A549 (cell line): ENCODE results near the gene GMNC. TPM values are rescaled to one million over a fixed set of nuclear protein-coding genes. Genes with fewer than 3 reads are reported as not detected.

ENCODE experiments used
- ATAC-seq, 2 experiments: fragments of 200-7000 bp in 1 of 2; fragments of >200 bp in 1 of 2; cut with Nextera tagmentation in 1 of 2; cut with Tn5 transposase in 1 of 2; 3 replicates each; pipeline versions ENCODE4 v1.8.0 to v1.9.1; 2018 to 2020; ENCODE audit warnings: mild to moderate bottlenecking in 1 of 2, moderate library complexity in 1 of 2
- CTCF ChIA-PET: fragments of 300-600 bp; sonication (Branson Sonifier 250); formaldehyde crosslinking; extraction: SDS; loops from one replicate; lab custom pipeline; 2021; ENCODE audit warnings: antibody characterized with exemption, inconsistent platforms; lab: Yijun Ruan, JAX
- POLR2A ChIA-PET: fragments of 350-600 bp; formaldehyde crosslinking; extraction: SDS; loops from one replicate; lab custom pipeline; 2021; ENCODE audit warnings: antibody characterized with exemption, inconsistent platforms; lab: Yijun Ruan, JAX
- DNase-seq, 2 experiments: peaks; one replicate each; pipeline versions ENCODE4 v3.0.0 to v3.0.0-alpha.2; 2011 to 2016; ENCODE audit warnings: low read depth in 1 of 2, low spot score in 1 of 2
- FAIRE-seq: peaks from 2 replicates; lab custom pipeline; 2011; peaks lifted over from hg19 to GRCh38; lab: Jason Lieb, UNC
- H3K27ac ChIP-seq, 2 experiments: fragments of >200 bp; sonication (Bioruptor Twin); formaldehyde crosslinking; 3 replicates each; pipeline ENCODE4 v1.5.1; 2016 to 2017
- H3K4me1 ChIP-seq: fragments of >200 bp; sonication (Bioruptor Twin); formaldehyde crosslinking; 3 replicates; pipeline ENCODE4 v1.6.1; 2016
- H3K4me2 ChIP-seq: fragments of >200 bp; sonication (Bioruptor Twin); formaldehyde crosslinking; 3 replicates; pipeline ENCODE4 v1.6.1; 2016
- H3K4me3 ChIP-seq: fragments of >200 bp; sonication (Bioruptor Twin); formaldehyde crosslinking; 3 replicates; pipeline ENCODE4 v1.5.1; 2016
- H3K9me3 ChIP-seq: fragments of >200 bp; sonication (Bioruptor Twin); formaldehyde crosslinking; 3 replicates; pipeline ENCODE4 v1.6.1; 2016
- CBX2 ChIP-seq: fragments of 200-600 bp; sonication (generic); IDR thresholded peaks from 2 replicates; pipeline ENCODE4 v1.6.1; 2016; ENCODE audit warnings: low read depth, mild to moderate bottlenecking, borderline replicate concordance
- EHF ChIP-seq: fragments of 250-450 bp; sonication (Bioruptor Pico); IDR thresholded peaks from 2 replicates; pipeline ENCODE4 v1.5.0; 2020; ENCODE audit warnings: mild to moderate bottlenecking
- EHMT2 ChIP-seq: fragments of 200-600 bp; sonication (generic); IDR thresholded peaks from 2 replicates; pipeline ENCODE4 v1.6.1; 2016; ENCODE audit warnings: antibody characterized with exemption, low read depth, mild to moderate bottlenecking, moderate library complexity
- ESRRA ChIP-seq: fragments of 150-350 bp; IDR thresholded peaks from 2 replicates; pipeline ENCODE4 v1.6.1; 2014; ENCODE audit warnings: mild to moderate bottlenecking, low read length, borderline replicate concordance
- FOSB ChIP-seq: fragments of 250-450 bp; sonication (Bioruptor Pico); IDR thresholded peaks from 2 replicates; pipeline ENCODE4 v1.5.0; 2020; ENCODE audit warnings: mild to moderate bottlenecking, moderate library complexity
- FOSL2 ChIP-seq, 2 experiments: fragments of 450-650 bp in 1 of 2; fragments of >200 bp in 1 of 2; sonication (Bioruptor Twin) in 1 of 2; formaldehyde crosslinking; IDR thresholded peaks; 2 replicates each; pipeline versions ENCODE4 v1.5.0 to v1.6.1; 2016 to 2020; ENCODE audit warnings: mild to moderate bottlenecking in 1 of 2, moderate library complexity in 1 of 2
- HOXA7 ChIP-seq: fragments of 250-450 bp; sonication (Bioruptor Pico); IDR thresholded peaks from 2 replicates; pipeline ENCODE4 v1.5.0; 2020; ENCODE audit warnings: mild to moderate bottlenecking, moderate library complexity
- HOXB13 ChIP-seq: fragments of 250-450 bp; sonication (Bioruptor Pico); IDR thresholded peaks from 2 replicates; pipeline ENCODE4 v1.5.0; 2020; ENCODE audit warnings: low read depth, mild to moderate bottlenecking, moderate library complexity
- HOXB5 ChIP-seq: fragments of 250-450 bp; sonication (Bioruptor Pico); IDR thresholded peaks from 2 replicates; pipeline ENCODE4 v1.5.0; 2020; ENCODE audit warnings: mild to moderate bottlenecking, moderate library complexity
- JUN ChIP-seq, 2 experiments: fragments of >200 bp; sonication (Bioruptor Twin); formaldehyde crosslinking; IDR thresholded peaks; 2 replicates in 1 of 2; 3 replicates in 1 of 2; pipeline ENCODE4 v1.6.1; 2016 to 2017
- JUNB ChIP-seq: fragments of >200 bp; sonication (Bioruptor Twin); formaldehyde crosslinking; IDR thresholded peaks from 2 replicates; pipeline ENCODE4 v1.6.1; 2016
- MAFK ChIP-seq: fragments of 450-650 bp; IDR thresholded peaks from 2 replicates; pipeline ENCODE4 v1.6.1; 2014; ENCODE audit not compliant: partially characterized antibody
- MAX ChIP-seq: IDR thresholded peaks from 2 replicates; pipeline ENCODE4 v1.6.1; 2012
- NFE2L2 ChIP-seq: fragments of 150-350 bp; conservative IDR thresholded peaks from 2 replicates; pipeline ENCODE4 v1.6.1; 2014; ENCODE audit warnings: low read length
- RAD21 ChIP-seq, 2 experiments: fragments of >200 bp in 1 of 2; sonication (Bioruptor Twin) in 1 of 2; formaldehyde crosslinking in 1 of 2; IDR thresholded peaks in 1 of 2; conservative IDR thresholded peaks in 1 of 2; 2 replicates in 1 of 2; 3 replicates in 1 of 2; pipeline ENCODE4 v1.6.1; 2012 to 2018; ENCODE audit warnings: inconsistent platforms in 1 of 2
- RCOR1 ChIP-seq: fragments of 150-350 bp; IDR thresholded peaks from 2 replicates; pipeline ENCODE4 v1.6.1; 2014; ENCODE audit warnings: antibody characterized with exemption, low read length, low read depth
- RNF2 ChIP-seq: fragments of 200-600 bp; sonication (generic); IDR thresholded peaks from 2 replicates; pipeline ENCODE4 v1.6.1; 2016; ENCODE audit warnings: low read depth, mild to moderate bottlenecking, antibody characterized with exemption, moderate library complexity, borderline replicate concordance
- TP53 ChIP-seq: fragments of 250-450 bp; sonication (Bioruptor Pico); IDR thresholded peaks from 2 replicates; pipeline ENCODE4 v1.5.0; 2021; ENCODE audit warnings: mild to moderate bottlenecking, moderate library complexity
- USF2 ChIP-seq: fragments of 450-650 bp; IDR thresholded peaks from 2 replicates; pipeline ENCODE4 v1.6.1; 2014; ENCODE audit warnings: antibody characterized with exemption
- ZFP36 ChIP-seq: fragments of 450-650 bp; IDR thresholded peaks from 2 replicates; pipeline ENCODE4 v1.6.1; 2014; ENCODE audit warnings: borderline replicate concordance; ENCODE audit not compliant: partially characterized antibody
- WGBS: methylation state at CpG from one replicate; pipeline ENCODE4 v1.1.6; 2017; ENCODE audit errors: missing lambda C conversion rate; 5-methylcytosine and 5-hydroxymethylcytosine counted together
- polyA plus RNA-seq, 4 experiments: library from polyadenylated mRNA; depleted of rRNA in 3 of 4; stranded (reverse); fragments of >200 nt; fragmentation: RNase III in 1 of 4; extraction: RNeasy Plus Mini Kit Qiagen cat#74134 plus additional on column Dnase treatment in 1 of 4; gene quantifications; 2 replicates in 3 of 4; 3 replicates in 1 of 4; pipeline ENCODE4 v1.2.3, GENCODE V29; 2011 to 2017

The GMNC gene
- polyA plus RNA-seq, 2 of the 4 experiments (the other 2 are of a cell fraction) = not detected

GRCh38 chr3:190810957-190811356 is 51.5 kb downstream of the GMNC start:
- H3K27ac ChIP-seq = no peak overlapping the region
- FAIRE-seq = no peak
- no peak for TF ChIP-seq NFE2L2
- no peak for TF ChIP-seq EHMT2
- no peak for TF ChIP-seq MAX
- no peak overlapping the region for H3K4me3 ChIP-seq
- POLR2A ChIA-PET = no interaction called here
- no peak overlapping the region for H3K4me2 ChIP-seq
- no peaks in the 10 kb centered on the region for H3K4me1 ChIP-seq
- ATAC-seq = no peak
- DNase-seq = no peak
- no peaks in the 10 kb centered on the region for H3K9me3 ChIP-seq
- 11% methylated on average over 4 of the region's 4 CpGs for WGBS
- CTCF ChIA-PET = interaction anchor here (0.9 to 1.9 kb wide), 5 partner anchors 10 to 239 kb away, joined by 3 to 12 read pairs (median 4); no protein-coding TSS in a partner anchor

GRCh38 chr3:190809351-190809750 is 53.1 kb downstream of the GMNC start:
- no peak overlapping the region for H3K4me2 ChIP-seq
- DNase-seq = no peak
- no peaks in the 10 kb centered on the region for H3K9me3 ChIP-seq
- no peak for ATAC-seq
- ChIA-PET CTCF (interaction anchor here (0.6 kb wide), 1 partner anchor 361 kb away, joined by 3 read pairs; no protein-coding TSS in a partner anchor), POLR2A (no interaction called here)
- no peak overlapping the region for H3K27ac ChIP-seq
- no peaks in the 10 kb centered on the region for H3K4me1 ChIP-seq
- 48% methylated on average over 2 of the region's 2 CpGs for WGBS
- TF ChIP-seq FOSB (CRISPR knock-in tag) = no peak
- no peak for TF ChIP-seq CBX2
- TF ChIP-seq ESRRA = no peak
- no peak for TF ChIP-seq TP53 (CRISPR knock-in tag)
- TF ChIP-seq HOXA7 = no peak
- TF ChIP-seq RAD21 (conservative IDR thresholded peaks at IDR 0.05 in 1 of 2, IDR thresholded peaks at IDR 0.05 in 1 of 2) = no peak
- FAIRE-seq = no peak
- H3K4me3 ChIP-seq = no peak overlapping the region

- TF ChIP-seq FOSL2 (IDR thresholded peaks at IDR 0.05) (no peak), FOSL2 (CRISPR knock-in tag; IDR thresholded peaks at IDR 0.05) (no peak), JUN (IDR thresholded peaks at IDR 0.05) (no peak), HOXB13 (CRISPR knock-in tag) (no peak), FOSB (CRISPR knock-in tag) (no peak), EHF (CRISPR knock-in tag) (no peak), MAFK (no peak), RAD21 (conservative IDR thresholded peaks at IDR 0.05 in 1 of 2, IDR thresholded peaks at IDR 0.05 in 1 of 2) (no peak), RNF2 (no peak), USF2 (no peak), JUNB (no peak), HOXB5 (CRISPR knock-in tag) (no peak), ZFP36 (no peak), TP53 (CRISPR knock-in tag) (no peak), RCOR1 (no peak), NFE2L2 (no peak)
- Histone ChIP-seq H3K4me3 (no peak overlapping the region), H3K9me3 (no peaks in the 10 kb centered on the region), H3K4me1 (no peaks in the 10 kb centered on the region), H3K4me2 (no peak overlapping the region), H3K27ac (no peak overlapping the region)
- ATAC-seq (no peak), DNase-seq (no peak), FAIRE-seq (no peak)
- ChIA-PET CTCF (no interaction called here), POLR2A (no interaction called here)
- 51% methylated on average over 4 of the region's 4 CpGs for WGBS
Observed at GRCh38 chr3:190807719-190808375, 54.6 kb downstream of the GMNC start.
